HepG2 (cell line): Measurements from ENCODE around the gene TOP2A. TPM values are rescaled to one million over a fixed set of nuclear protein-coding genes. Genes with fewer than 3 reads are reported as not detected.

Source experiments
- AKAP8 ChIP-seq: sonication (generic); formaldehyde crosslinking; IDR thresholded peaks from 2 replicates; pipeline ENCODE4 v1.5.1; 2020; ENCODE audit warnings: mild to moderate bottlenecking, missing genetic modification reagents
- FOSL2 ChIP-seq: sonication (generic); formaldehyde crosslinking; IDR thresholded peaks from 2 replicates; pipeline ENCODE4 v1.4.0; 2020; ENCODE audit warnings: missing genetic modification reagents
- GABPB1 ChIP-seq: IDR thresholded peaks from 2 replicates; pipeline ENCODE4 v1.6.1; 2016; ENCODE audit warnings: mild to moderate bottlenecking, missing genetic modification reagents, moderate library complexity, missing compliant biosample characterization
- HIVEP1 ChIP-seq: sonication (generic); formaldehyde crosslinking; IDR thresholded peaks from 2 replicates; pipeline ENCODE4 v1.4.0; 2020; ENCODE audit warnings: mild to moderate bottlenecking, missing genetic modification reagents
- IKZF5 ChIP-seq: IDR thresholded peaks from 2 replicates; pipeline ENCODE4 v1.6.1; 2018; ENCODE audit warnings: missing genetic modification reagents, mild to moderate bottlenecking, missing compliant biosample characterization
- MLLT10 ChIP-seq: sonication (generic); formaldehyde crosslinking; IDR thresholded peaks from 2 replicates; pipeline ENCODE4 v1.4.0; 2020; ENCODE audit warnings: missing genetic modification reagents
- PAF1 ChIP-seq: IDR thresholded peaks from 2 replicates; pipeline ENCODE4 v1.6.1; 2016; ENCODE audit warnings: missing genetic modification reagents, missing compliant biosample characterization
- SRSF1 ChIP-seq: fragments of 200-400 bp; formaldehyde crosslinking; optimal IDR thresholded peaks from 2 replicates; pipeline ENCODE3; 2017; ENCODE audit warnings: mild to moderate bottlenecking, low read depth, low read length, moderate library complexity
- ZBTB10 ChIP-seq: sonication (generic); formaldehyde crosslinking; IDR thresholded peaks from 2 replicates; pipeline ENCODE4 v1.4.0; 2020; ENCODE audit warnings: missing genetic modification reagents, borderline replicate concordance
- ZBTB21 ChIP-seq: sonication (generic); formaldehyde crosslinking; IDR thresholded peaks from 2 replicates; pipeline ENCODE4 v1.4.0; 2020; ENCODE audit warnings: missing genetic modification reagents
- ZFP62 ChIP-seq: sonication (generic); formaldehyde crosslinking; IDR thresholded peaks from 2 replicates; pipeline ENCODE4 v1.4.0; 2020; ENCODE audit warnings: missing genetic modification reagents
- ZNF124 ChIP-seq: sonication (generic); formaldehyde crosslinking; IDR thresholded peaks from 2 replicates; pipeline ENCODE4 v1.4.0; 2020; ENCODE audit warnings: missing genetic modification reagents
- ZNF496 ChIP-seq: sonication (generic); formaldehyde crosslinking; IDR thresholded peaks from 2 replicates; pipeline ENCODE4 v1.8.1; 2023; ENCODE audit warnings: mild to moderate bottlenecking, moderate library complexity, missing genetic modification reagents; ENCODE audit not compliant: insufficient replicate concordance
- ZNF724P ChIP-seq: sonication (generic); formaldehyde crosslinking; IDR thresholded peaks from 2 replicates; pipeline ENCODE4 v1.8.0; 2022; ENCODE audit warnings: missing genetic modification reagents, borderline replicate concordance
- polyA plus RNA-seq, 8 experiments: library from polyadenylated mRNA; depleted of rRNA in 3 of 8; stranded (reverse) in 7 of 8; unstranded in 1 of 8; fragments of >200 nt; fragmentation: Illumina TruSeq in 4 of 8; extraction: Trizol in 4 of 8; gene quantifications; 2 replicates each; pipeline versions ENCODE4 v1.2.1 to v1.2.3, GENCODE V29; 2011 to 2016; ENCODE audit warnings: low read depth in 4 of 8, missing spikeins in 1 of 8, mixed read lengths in 1 of 8; ENCODE audit not compliant: insufficient read depth in 1 of 8
- total RNA-seq, 5 experiments: library from RNA; depleted of rRNA; stranded (reverse); fragments of >200 nt; fragmentation: Illumina TruSeq; extraction: Trizol; gene quantifications; 2 replicates each; pipeline ENCODE4 v1.2.3, GENCODE V29; 2016; ENCODE audit warnings: low read depth in 1 of 5
- TF ChIP-seq, protein P1 (sequence below): sonication (generic); formaldehyde crosslinking; IDR thresholded peaks from 2 replicates; pipeline ENCODE4 v1.4.0; 2020; ENCODE audit warnings: missing genetic modification reagents
- TF ChIP-seq, protein P2 (sequence below): sonication (generic); formaldehyde crosslinking; IDR thresholded peaks from 2 replicates; pipeline ENCODE4 v1.8.0; 2022; ENCODE audit warnings: low read depth, missing genetic modification reagents
- TF ChIP-seq, protein P3 (sequence below): sonication (generic); formaldehyde crosslinking; IDR thresholded peaks from 2 replicates; pipeline ENCODE4 v1.9.0; 2022; ENCODE audit warnings: missing genetic modification reagents, mild to moderate bottlenecking, borderline replicate concordance
- TF ChIP-seq, protein P4 (sequence below): IDR thresholded peaks from 2 replicates; pipeline ENCODE4 v1.6.1; 2016; ENCODE audit warnings: low read depth, control low read depth

TOP2A gene
- total and polyA plus RNA-seq, 2 of the 13 experiments (the other 11 are each of a cell fraction or from before 2014, with no cell fraction given) = 108 to 327 TPM

DNA sequence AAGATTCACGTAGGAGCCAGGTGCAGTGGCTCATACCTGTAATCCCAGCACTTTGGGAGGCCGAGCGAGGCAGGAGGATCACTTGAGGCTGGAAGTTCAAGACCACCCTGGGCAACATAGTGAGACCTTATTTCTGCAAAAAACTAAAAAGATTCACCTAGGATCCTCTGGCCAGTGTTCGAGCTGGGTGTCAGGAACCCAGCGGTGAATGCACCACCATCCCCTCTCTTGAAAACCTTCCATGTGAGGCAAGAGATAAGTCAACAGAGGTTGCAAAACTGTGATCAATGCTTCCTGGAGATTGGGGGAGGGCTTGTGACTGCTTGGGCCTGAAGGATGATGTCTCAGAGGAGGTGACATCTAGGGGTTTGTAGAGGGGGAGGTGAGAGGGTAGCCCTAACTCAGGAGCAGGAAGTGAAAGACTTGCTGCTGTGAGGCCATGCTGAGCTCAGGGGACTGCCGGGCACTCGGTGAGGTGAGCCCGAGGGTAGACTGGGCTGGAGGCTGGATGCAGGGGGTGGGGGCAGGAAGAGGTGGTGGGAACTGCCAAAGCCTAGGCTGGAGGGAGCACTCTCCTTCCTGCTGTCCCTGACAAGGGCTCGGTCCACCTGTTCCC lies 64.8 kb downstream of the TOP2A start (continued):
- TF ChIP-seq, protein P1, sequence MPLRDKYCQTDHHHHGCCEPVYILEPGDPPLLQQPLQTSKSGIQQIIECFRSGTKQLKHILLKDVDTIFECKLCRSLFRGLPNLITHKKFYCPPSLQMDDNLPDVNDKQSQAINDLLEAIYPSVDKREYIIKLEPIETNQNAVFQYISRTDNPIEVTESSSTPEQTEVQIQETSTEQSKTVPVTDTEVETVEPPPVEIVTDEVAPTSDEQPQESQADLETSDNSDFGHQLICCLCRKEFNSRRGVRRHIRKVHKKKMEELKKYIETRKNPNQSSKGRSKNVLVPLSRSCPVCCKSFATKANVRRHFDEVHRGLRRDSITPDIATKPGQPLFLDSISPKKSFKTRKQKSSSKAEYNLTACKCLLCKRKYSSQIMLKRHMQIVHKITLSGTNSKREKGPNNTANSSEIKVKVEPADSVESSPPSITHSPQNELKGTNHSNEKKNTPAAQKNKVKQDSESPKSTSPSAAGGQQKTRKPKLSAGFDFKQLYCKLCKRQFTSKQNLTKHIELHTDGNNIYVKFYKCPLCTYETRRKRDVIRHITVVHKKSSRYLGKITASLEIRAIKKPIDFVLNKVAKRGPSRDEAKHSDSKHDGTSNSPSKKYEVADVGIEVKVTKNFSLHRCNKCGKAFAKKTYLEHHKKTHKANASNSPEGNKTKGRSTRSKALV (CRISPR knock-in tag) = no peak
- TF ChIP-seq GABPB1 (CRISPR knock-in tag) = no peak; the same call in none of the 2 replicates
- TF ChIP-seq MLLT10 (CRISPR knock-in tag) = no peak
- TF ChIP-seq ZNF124 (CRISPR knock-in tag) = no peak; the same call in 1 of the 2 replicates
- TF ChIP-seq ZNF496 (CRISPR knock-in tag) = no peak
- TF ChIP-seq AKAP8 (CRISPR knock-in tag) = no peak
- no peak for TF ChIP-seq ZBTB10 (CRISPR knock-in tag)
- TF ChIP-seq, protein P2, sequence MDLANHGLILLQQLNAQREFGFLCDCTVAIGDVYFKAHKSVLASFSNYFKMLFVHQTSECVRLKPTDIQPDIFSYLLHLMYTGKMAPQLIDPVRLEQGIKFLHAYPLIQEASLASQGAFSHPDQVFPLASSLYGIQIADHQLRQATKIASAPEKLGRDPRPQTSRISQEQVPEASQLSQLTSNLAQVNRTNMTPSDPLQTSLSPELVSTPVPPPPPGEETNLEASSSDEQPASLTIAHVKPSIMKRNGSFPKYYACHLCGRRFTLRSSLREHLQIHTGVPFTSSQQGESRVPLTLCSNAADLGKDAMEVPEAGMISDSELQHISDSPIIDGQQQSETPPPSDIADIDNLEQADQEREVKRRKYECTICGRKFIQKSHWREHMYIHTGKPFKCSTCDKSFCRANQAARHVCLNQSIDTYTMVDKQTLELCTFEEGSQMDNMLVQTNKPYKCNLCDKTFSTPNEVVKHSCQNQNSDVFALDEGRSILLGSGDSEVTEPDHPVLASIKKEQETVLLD = no peak
- peak; percentile 91 for TF ChIP-seq HIVEP1 (CRISPR knock-in tag)
- TF ChIP-seq ZFP62 (CRISPR knock-in tag) = no peak
- peak; percentile 70 for TF ChIP-seq ZBTB21 (CRISPR knock-in tag)
- TF ChIP-seq, protein P3, sequence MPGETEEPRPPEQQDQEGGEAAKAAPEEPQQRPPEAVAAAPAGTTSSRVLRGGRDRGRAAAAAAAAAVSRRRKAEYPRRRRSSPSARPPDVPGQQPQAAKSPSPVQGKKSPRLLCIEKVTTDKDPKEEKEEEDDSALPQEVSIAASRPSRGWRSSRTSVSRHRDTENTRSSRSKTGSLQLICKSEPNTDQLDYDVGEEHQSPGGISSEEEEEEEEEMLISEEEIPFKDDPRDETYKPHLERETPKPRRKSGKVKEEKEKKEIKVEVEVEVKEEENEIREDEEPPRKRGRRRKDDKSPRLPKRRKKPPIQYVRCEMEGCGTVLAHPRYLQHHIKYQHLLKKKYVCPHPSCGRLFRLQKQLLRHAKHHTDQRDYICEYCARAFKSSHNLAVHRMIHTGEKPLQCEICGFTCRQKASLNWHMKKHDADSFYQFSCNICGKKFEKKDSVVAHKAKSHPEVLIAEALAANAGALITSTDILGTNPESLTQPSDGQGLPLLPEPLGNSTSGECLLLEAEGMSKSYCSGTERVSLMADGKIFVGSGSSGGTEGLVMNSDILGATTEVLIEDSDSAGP (CRISPR knock-in tag) = peak; percentile 89
- 0 out of 2 replicates have a peak, but pooled peaks have one; percentile 41 for TF ChIP-seq PAF1 (CRISPR knock-in tag)
- peak; percentile 87; the same call in 1 of the 2 replicates for TF ChIP-seq IKZF5 (CRISPR knock-in tag)
- TF ChIP-seq SRSF1 = no peak
- peak; percentile 86 for TF ChIP-seq FOSL2 (CRISPR knock-in tag)
- TF ChIP-seq ZNF724P (CRISPR knock-in tag) = no peak
- TF ChIP-seq, protein P4, sequence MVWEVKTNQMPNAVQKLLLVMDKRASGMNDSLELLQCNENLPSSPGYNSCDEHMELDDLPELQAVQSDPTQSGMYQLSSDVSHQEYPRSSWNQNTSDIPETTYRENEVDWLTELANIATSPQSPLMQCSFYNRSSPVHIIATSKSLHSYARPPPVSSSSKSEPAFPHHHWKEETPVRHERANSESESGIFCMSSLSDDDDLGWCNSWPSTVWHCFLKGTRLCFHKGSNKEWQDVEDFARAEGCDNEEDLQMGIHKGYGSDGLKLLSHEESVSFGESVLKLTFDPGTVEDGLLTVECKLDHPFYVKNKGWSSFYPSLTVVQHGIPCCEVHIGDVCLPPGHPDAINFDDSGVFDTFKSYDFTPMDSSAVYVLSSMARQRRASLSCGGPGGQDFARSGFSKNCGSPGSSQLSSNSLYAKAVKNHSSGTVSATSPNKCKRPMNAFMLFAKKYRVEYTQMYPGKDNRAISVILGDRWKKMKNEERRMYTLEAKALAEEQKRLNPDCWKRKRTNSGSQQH (CRISPR knock-in tag) = peak; percentile 95
